H1 (cell line): ENCODE data around the gene OR2T34. TPM values are rescaled to one million over a fixed set of nuclear protein-coding genes. Genes with fewer than 3 reads are reported as not detected.
"Not testable (repeated sequence)": the region's sequence is repeated elsewhere in the genome, so short reads cannot be mapped to it uniquely, and the experiment has no call there.

ENCODE experiments used
- CTCF ChIA-PET: fragments of 300-600 bp; sonication (Branson Sonifier 250); formaldehyde crosslinking; loops from one replicate; lab custom pipeline; 2021; ENCODE audit not compliant: partially characterized antibody; lab: Charles Lee
- POLR2A ChIA-PET: fragments of 300-600 bp; sonication (Branson Sonifier 250); formaldehyde crosslinking; loops from one replicate; lab custom pipeline; 2021; ENCODE audit warnings: inconsistent platforms; ENCODE audit not compliant: partially characterized antibody; lab: Charles Lee
- DNase-seq, 2 experiments: peaks; one replicate each; pipeline versions ENCODE4 v3.0.0 to v3.0.0-alpha.2; 2010 to 2022; ENCODE audit warnings: low spot score in 2 of 2, low read depth in 1 of 2, mixed read lengths in 1 of 2
- FAIRE-seq: peaks from 2 replicates; lab custom pipeline; 2011; peaks lifted over from hg19 to GRCh38; lab: Jason Lieb, UNC
- H2AFZ ChIP-seq: 2 replicates; pipeline ENCODE4 v1.8.1; 2012; ENCODE audit warnings: low read length, inconsistent platforms
- H2AK5ac ChIP-seq: 2 replicates; pipeline ENCODE4 v1.6.1; 2013; ENCODE audit warnings: low read depth, low read length
- H2BK120ac ChIP-seq: replicated peaks from 2 replicates; pipeline ENCODE3; 2013; ENCODE audit warnings: low read depth, low read length, inconsistent platforms
- H2BK12ac ChIP-seq: 2 replicates; pipeline ENCODE4 v1.6.1; 2013; ENCODE audit warnings: low read depth, low read length
- H2BK15ac ChIP-seq: 2 replicates; pipeline ENCODE4 v1.6.1; 2013; ENCODE audit warnings: low read length
- H2BK20ac ChIP-seq: 2 replicates; pipeline ENCODE4 v1.6.1; 2013; ENCODE audit warnings: low read length
- H2BK5ac ChIP-seq: 2 replicates; pipeline ENCODE4 v1.6.1; 2013; ENCODE audit warnings: low read depth, low read length
- H3K14ac ChIP-seq: 2 replicates; pipeline ENCODE4 v1.6.1; 2013; ENCODE audit warnings: inconsistent platforms; ENCODE audit not compliant: insufficient read length
- H3K18ac ChIP-seq: 2 replicates; pipeline ENCODE4 v1.6.1; 2013; ENCODE audit warnings: low read length; ENCODE audit errors: extremely low read depth
- H3K23ac ChIP-seq: 2 replicates; pipeline ENCODE4 v1.6.1; 2013; ENCODE audit warnings: inconsistent platforms; ENCODE audit not compliant: insufficient read length
- H3K23me2 ChIP-seq: 2 replicates; pipeline ENCODE4 v1.6.1; 2013; ENCODE audit warnings: low read depth, low read length
- H3K27ac ChIP-seq: 2 replicates; pipeline ENCODE4 v1.6.1; 2011; ENCODE audit warnings: low read depth, low read length, inconsistent platforms
- H3K27me3 ChIP-seq, 4 experiments: replicated peaks in 1 of 4; 1 replicate in 1 of 4; 2 replicates in 3 of 4; pipeline versions ENCODE4 v1.6.1 to v1.8.1; 2011 to 2013; ENCODE audit warnings: low read length in 3 of 4, mild to moderate bottlenecking in 3 of 4, inconsistent platforms in 2 of 4, mixed read lengths in 2 of 4, moderate library complexity in 1 of 4; ENCODE audit not compliant: control insufficient read depth in 3 of 4, insufficient read depth in 3 of 4; ENCODE audit errors: extremely low read depth in 1 of 4
- H3K36me3 ChIP-seq, 4 experiments: 2 replicates each; pipeline versions ENCODE4 v1.6.1 to v1.8.1; 2011 to 2013; ENCODE audit warnings: mild to moderate bottlenecking in 4 of 4, low read length in 3 of 4, moderate library complexity in 2 of 4, control low read depth in 1 of 4, inconsistent platforms in 1 of 4; ENCODE audit not compliant: insufficient read depth in 4 of 4, control insufficient read depth in 2 of 4
- H3K4ac ChIP-seq: replicated peaks from 2 replicates; pipeline ENCODE3; 2013; ENCODE audit warnings: low read length, low read depth, mixed read lengths, inconsistent platforms; ENCODE audit not compliant: insufficient read length
- H3K4me1 ChIP-seq, 4 experiments: replicated peaks in 1 of 4; 1 replicate in 1 of 4; 2 replicates in 3 of 4; pipeline versions ENCODE4 v1.6.1 to v1.8.1; 2011 to 2013; ENCODE audit warnings: low read length in 3 of 4, inconsistent platforms in 2 of 4, mixed read lengths in 1 of 4; ENCODE audit not compliant: insufficient read depth in 4 of 4, control insufficient read depth in 3 of 4
- H3K4me2 ChIP-seq, 2 experiments: 2 replicates each; pipeline versions ENCODE4 v1.6.1 to v1.8.1; 2011 to 2013; ENCODE audit warnings: low read depth in 2 of 2, low read length in 2 of 2, control low read depth in 1 of 2, inconsistent platforms in 1 of 2, mild to moderate bottlenecking in 1 of 2; ENCODE audit not compliant: insufficient read depth in 1 of 2
- H3K4me3 ChIP-seq, 4 experiments: fragments of 200-600, 300-600 bp in 1 of 4; sonication (generic), shearing (Covaris generic), sonication (Bioruptor Twin) in 1 of 4; 2 replicates each; pipeline versions ENCODE4 v1.5.1 to v1.8.1; 2011 to 2016; ENCODE audit warnings: low read length in 4 of 4, low read depth in 3 of 4, control low read depth in 2 of 4, inconsistent platforms in 2 of 4, mild to moderate bottlenecking in 2 of 4, mixed read lengths in 1 of 4, moderate library complexity in 1 of 4; ENCODE audit not compliant: insufficient read depth in 2 of 4; ENCODE audit errors: extremely low read depth in 1 of 4
- H3K56ac ChIP-seq: replicated peaks from 2 replicates; pipeline ENCODE3; 2013; ENCODE audit warnings: low read depth, mild to moderate bottlenecking, mixed read lengths, low read length, inconsistent platforms; ENCODE audit not compliant: insufficient read length
- H3K79me1 ChIP-seq: 2 replicates; pipeline ENCODE4 v1.6.1; 2013; ENCODE audit warnings: low read depth, low read length, control low read depth
- H3K79me2 ChIP-seq, 2 experiments: 2 replicates each; pipeline versions ENCODE4 v1.6.1 to v1.8.1; 2012 to 2013; ENCODE audit warnings: low read length in 2 of 2, mild to moderate bottlenecking in 2 of 2, inconsistent platforms in 1 of 2; ENCODE audit not compliant: insufficient read depth in 2 of 2, control insufficient read depth in 1 of 2
- H3K9ac ChIP-seq, 4 experiments: replicated peaks in 1 of 4; 1 replicate in 1 of 4; 2 replicates in 3 of 4; pipeline versions ENCODE4 v1.6.1 to v1.8.1; 2011 to 2013; ENCODE audit warnings: low read depth in 3 of 4, low read length in 3 of 4, control low read depth in 2 of 4, mild to moderate bottlenecking in 2 of 4, moderate library complexity in 2 of 4, inconsistent platforms in 1 of 4; ENCODE audit errors: extremely low read depth in 1 of 4
- H3K9me3 ChIP-seq, 2 experiments: 2 replicates each; pipeline versions ENCODE4 v1.6.1 to v1.8.1; 2012 to 2013; ENCODE audit warnings: mild to moderate bottlenecking in 2 of 2, moderate library complexity in 2 of 2, control low read depth in 1 of 2, inconsistent platforms in 1 of 2, low read depth in 1 of 2, low read length in 1 of 2, mixed read lengths in 1 of 2; ENCODE audit not compliant: insufficient read depth in 2 of 2
- H4K20me1 ChIP-seq, 2 experiments: replicated peaks in 1 of 2; 2 replicates each; pipeline versions ENCODE3 to v1.8.1; 2011 to 2013; ENCODE audit warnings: inconsistent platforms in 2 of 2, low read length in 2 of 2, mild to moderate bottlenecking in 1 of 2; ENCODE audit not compliant: insufficient read depth in 2 of 2, control insufficient read depth in 1 of 2
- H4K5ac ChIP-seq: 2 replicates; pipeline ENCODE4 v1.6.1; 2013; ENCODE audit warnings: low read length, low read depth, mixed read lengths, inconsistent platforms; ENCODE audit not compliant: insufficient read length
- H4K8ac ChIP-seq: 2 replicates; pipeline ENCODE4 v1.8.0; 2013; ENCODE audit warnings: mild to moderate bottlenecking, moderate library complexity, low read length, inconsistent platforms; ENCODE audit not compliant: insufficient read depth; ENCODE audit errors: extremely low read depth
- H4K91ac ChIP-seq: replicated peaks from 2 replicates; pipeline ENCODE3; 2013; ENCODE audit warnings: low read length, mixed read lengths, inconsistent platforms; ENCODE audit not compliant: insufficient read length
- WGBS, 2 experiments: shearing (Covaris generic) in 1 of 2; methylation state at CpG; one replicate each; pipeline versions ENCODE4 v1.1.6 to v1.1.7; 2013 to 2015; ENCODE audit warnings: low lambda C conversion rate in 2 of 2, mixed read lengths in 2 of 2, inconsistent platforms in 1 of 2, low coverage in 1 of 2, missing lambda C conversion rate in 1 of 2; ENCODE audit not compliant: insufficient replicate concordance in 2 of 2, insufficient coverage in 1 of 2, insufficient read length in 1 of 2; ENCODE audit errors: extremely low coverage in 1 of 2, missing lambda C conversion rate in 1 of 2; 5-methylcytosine and 5-hydroxymethylcytosine counted together
- polyA plus RNA-seq, 7 experiments: library from polyadenylated mRNA; depleted of rRNA in 3 of 7; stranded (reverse) in 5 of 7; unstranded in 2 of 7; fragments of >200 nt in 5 of 7; fragments of 200-250 nt in 2 of 7; gene quantifications; 1 replicate in 5 of 7; 2 replicates in 1 of 7; 4 replicates in 1 of 7; pipeline versions ENCODE4 v1.2.1 to v1.2.3, GENCODE V29; 2011 to 2013; ENCODE audit warnings: missing spikeins in 2 of 7, mixed read lengths in 2 of 7
- total RNA-seq: library from RNA; stranded (reverse); fragmentation: NEBNext Ultra II Directional; extraction: Animal tissue kit (Norgen Biotek cat#: 25700); gene quantifications from 2 replicates; pipeline ENCODE4 v1.2.1, GENCODE V29; 2021

Gene OR2T34
- total and polyA plus RNA-seq, 2 of the 8 experiments (the other 6 are each of a cell fraction or from before 2014, with no cell fraction given): not detected

DNA sequence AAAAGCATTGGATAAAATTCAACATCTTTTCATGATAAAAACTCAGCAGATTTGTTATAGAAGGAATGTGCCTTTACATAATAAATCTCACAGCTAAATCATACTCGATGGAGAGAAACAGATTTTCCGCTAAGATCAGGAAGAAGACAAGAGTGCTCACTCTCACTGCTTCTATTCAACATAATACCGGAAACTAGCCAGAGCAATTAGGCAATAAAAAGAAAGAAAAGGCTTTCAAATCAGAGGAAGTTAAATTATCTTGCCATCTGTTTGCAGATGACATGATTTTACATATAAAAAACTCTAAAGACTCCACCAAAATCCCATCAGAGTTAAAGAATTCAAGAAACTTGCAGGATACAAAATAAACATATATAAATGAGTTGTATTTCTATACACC is 3.7 kb downstream of the OR2T34 start:
- H3K23ac ChIP-seq, H2BK15ac ChIP-seq, H3K79me2 ChIP-seq, H4K8ac ChIP-seq, H2BK5ac ChIP-seq, DNase-seq, H3K14ac ChIP-seq, H3K4me2 ChIP-seq, H2AFZ ChIP-seq, H3K18ac ChIP-seq, H3K23me2 ChIP-seq, H2AK5ac ChIP-seq, H2BK20ac ChIP-seq, FAIRE-seq, H3K4ac ChIP-seq, H4K20me1 ChIP-seq, H4K91ac ChIP-seq, H3K9me3 ChIP-seq, POLR2A ChIA-PET, H4K5ac ChIP-seq, H3K36me3 ChIP-seq, H3K79me1 ChIP-seq, H2BK120ac ChIP-seq, H2BK12ac ChIP-seq, H3K27ac ChIP-seq, H3K4me3 ChIP-seq, CTCF ChIA-PET, H3K4me1 ChIP-seq, H3K56ac ChIP-seq, H3K9ac ChIP-seq, H3K27me3 ChIP-seq: not testable (repeated sequence)
- 81% methylated on average over 3 of the region's 3 CpGs; no CpG with 5 or more reads in 1 of the 2 experiments for WGBS, 2 experiments

GRCh38 chr1:248569049-248569448 is 5.5 kb downstream of the OR2T34 start:
- H4K20me1 ChIP-seq, H3K79me1 ChIP-seq, CTCF ChIA-PET, H3K4me2 ChIP-seq, H3K4me1 ChIP-seq, H2BK20ac ChIP-seq, H3K18ac ChIP-seq, H2AK5ac ChIP-seq, H3K4ac ChIP-seq, H3K27ac ChIP-seq, DNase-seq, H2AFZ ChIP-seq, H2BK15ac ChIP-seq, H3K4me3 ChIP-seq, H4K91ac ChIP-seq, H2BK120ac ChIP-seq, H3K14ac ChIP-seq, FAIRE-seq, H3K56ac ChIP-seq, H2BK5ac ChIP-seq, H3K9ac ChIP-seq, H3K27me3 ChIP-seq, H2BK12ac ChIP-seq, H4K8ac ChIP-seq, H3K79me2 ChIP-seq, H3K23me2 ChIP-seq, H4K5ac ChIP-seq, H3K23ac ChIP-seq, POLR2A ChIA-PET, H3K36me3 ChIP-seq: not testable (repeated sequence)
- WGBS, 2 experiments: 27% methylated on average over 2 of the region's 2 CpGs; no CpG with 5 or more reads in 1 of the 2 experiments
- peaks cover 0 to 14% of the 10 kb centered on the region in 2 experiments; a peak in 2 of 4 replicates for H3K9me3 ChIP-seq
